Inferior parietal cortex (tissue), 1 donor: ENCODE data around the gene DNAJB12.
A peak's percentile ranks its signal among the peaks of the same experiment; 100 is the strongest.
"Not testable (repeated sequence)": the region's sequence is repeated elsewhere in the genome, so short reads cannot be mapped to it uniquely, and the experiment has no call there.

Experiments
- DNase-seq: peaks from one replicate; pipeline ENCODE4 v3.0.0-alpha.2; 2016; ENCODE audit errors: extremely low spot score

Gene DNAJB12

GRCh38 chr10:72331575-72332422 is 22.9 kb downstream of the DNAJB12 start:
- peak; percentile 80 for DNase-seq

- DNase-seq, result no peak
Measured at GRCh38 chr10:72330069-72330426, 24.7 kb downstream of the DNAJB12 start.

- no peak for DNase-seq
Measured at GRCh38 chr10:72329290-72330068, 25.2 kb downstream of the DNAJB12 start.

GRCh38 chr10:72328829-72329204 is 25.9 kb downstream of the DNAJB12 start:
- DNase-seq, result no peak

GRCh38 chr10:72328045-72328828 is 26.5 kb downstream of the DNAJB12 start:
- no peak for DNase-seq

GRCh38 chr10:72326665-72327603 is 27.8 kb downstream of the DNAJB12 start:
- not testable (repeated sequence) for DNase-seq

- not testable (repeated sequence) for DNase-seq
Measured at GRCh38 chr10:72325243-72326175, 29.2 kb downstream of the DNAJB12 start.

- DNase-seq, result no peak
Measured at GRCh38 chr10:72323771-72324191, 30.9 kb downstream of the DNAJB12 start.

GRCh38 chr10:72323108-72323749 is 31.5 kb downstream of the DNAJB12 start:
- DNase-seq, result no peak

- DNase-seq, result no peak
Measured at GRCh38 chr10:72322280-72323058, 32.2 kb downstream of the DNAJB12 start.

- no peak for DNase-seq
Measured at GRCh38 chr10:72322030-72322279, 32.8 kb downstream of the DNAJB12 start.

- DNase-seq, result no peak
Measured at GRCh38 chr10:72321248-72322029, 33.3 kb downstream of the DNAJB12 start.

GRCh38 chr10:72320676-72321247 is 34.0 kb downstream of the DNAJB12 start:
- no peak for DNase-seq

GRCh38 chr10:72319416-72320254 is 35.1 kb downstream of the DNAJB12 start:
- DNase-seq, result no peak

GRCh38 chr10:72318418-72319262 is 36.1 kb downstream of the DNAJB12 start:
- no peak for DNase-seq
